GM12878 (cell line): Measurements from ENCODE around the gene SHH.

Experiments used
- KDM1A ChIP-seq: fragments of 200-600 bp; sonication (generic); IDR thresholded peaks from 2 replicates; pipeline ENCODE4 v1.6.1; 2016; ENCODE audit warnings: borderline replicate concordance
- POU2F2 ChIP-seq: IDR thresholded peaks from 3 replicates; pipeline ENCODE4 v1.6.1; 2011; ENCODE audit warnings: low read depth, mild to moderate bottlenecking, low read length, borderline replicate concordance
- SP1 ChIP-seq: IDR thresholded peaks from one replicate; pipeline ENCODE4 v1.6.1; 2011; ENCODE audit warnings: low read depth, low read length
- TF ChIP-seq, protein P1 (sequence below): IDR thresholded peaks from 2 replicates; pipeline ENCODE4 v1.6.1; 2012; ENCODE audit warnings: low read length, inconsistent platforms

DNA sequence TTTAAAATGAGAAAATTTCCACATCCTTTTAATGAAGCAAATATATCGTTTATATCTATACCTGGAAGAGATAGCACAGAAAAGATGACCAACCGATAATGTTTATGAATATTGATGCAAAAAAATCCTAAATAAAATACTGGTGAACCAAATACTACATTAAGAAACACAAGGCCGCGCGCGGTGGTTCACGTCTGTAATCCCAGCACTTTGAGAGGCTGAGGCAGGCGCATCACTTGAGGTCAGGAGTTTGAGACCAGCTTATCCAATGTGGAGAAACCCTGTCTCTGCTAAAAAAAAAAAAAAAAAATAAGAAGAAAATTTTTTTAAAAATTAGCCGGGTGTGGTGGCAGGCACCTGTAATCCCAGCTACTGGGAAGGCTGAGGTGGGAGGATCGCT lies 25.8 kb downstream of the SHH start:
- no peak for TF ChIP-seq SP1
- TF ChIP-seq KDM1A, result no peak
- TF ChIP-seq, protein P1, sequence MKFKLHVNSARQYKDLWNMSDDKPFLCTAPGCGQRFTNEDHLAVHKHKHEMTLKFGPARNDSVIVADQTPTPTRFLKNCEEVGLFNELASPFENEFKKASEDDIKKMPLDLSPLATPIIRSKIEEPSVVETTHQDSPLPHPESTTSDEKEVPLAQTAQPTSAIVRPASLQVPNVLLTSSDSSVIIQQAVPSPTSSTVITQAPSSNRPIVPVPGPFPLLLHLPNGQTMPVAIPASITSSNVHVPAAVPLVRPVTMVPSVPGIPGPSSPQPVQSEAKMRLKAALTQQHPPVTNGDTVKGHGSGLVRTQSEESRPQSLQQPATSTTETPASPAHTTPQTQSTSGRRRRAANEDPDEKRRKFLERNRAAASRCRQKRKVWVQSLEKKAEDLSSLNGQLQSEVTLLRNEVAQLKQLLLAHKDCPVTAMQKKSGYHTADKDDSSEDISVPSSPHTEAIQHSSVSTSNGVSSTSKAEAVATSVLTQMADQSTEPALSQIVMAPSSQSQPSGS, result no peak
- no peak for TF ChIP-seq POU2F2
